NCI-H69 (cell line): ENCODE data around the gene HSPB6.
A peak's percentile ranks its signal among the peaks of the same experiment; 100 is the strongest.
"Not testable (repeated sequence)": the region's sequence is repeated elsewhere in the genome, so short reads cannot be mapped to it uniquely, and the experiment has no call there.

Source experiments
- DNase-seq: peaks from one replicate; lab custom pipeline; 2025; lab: John Stamatoyannopoulos, UW

HSPB6 gene

DNA sequence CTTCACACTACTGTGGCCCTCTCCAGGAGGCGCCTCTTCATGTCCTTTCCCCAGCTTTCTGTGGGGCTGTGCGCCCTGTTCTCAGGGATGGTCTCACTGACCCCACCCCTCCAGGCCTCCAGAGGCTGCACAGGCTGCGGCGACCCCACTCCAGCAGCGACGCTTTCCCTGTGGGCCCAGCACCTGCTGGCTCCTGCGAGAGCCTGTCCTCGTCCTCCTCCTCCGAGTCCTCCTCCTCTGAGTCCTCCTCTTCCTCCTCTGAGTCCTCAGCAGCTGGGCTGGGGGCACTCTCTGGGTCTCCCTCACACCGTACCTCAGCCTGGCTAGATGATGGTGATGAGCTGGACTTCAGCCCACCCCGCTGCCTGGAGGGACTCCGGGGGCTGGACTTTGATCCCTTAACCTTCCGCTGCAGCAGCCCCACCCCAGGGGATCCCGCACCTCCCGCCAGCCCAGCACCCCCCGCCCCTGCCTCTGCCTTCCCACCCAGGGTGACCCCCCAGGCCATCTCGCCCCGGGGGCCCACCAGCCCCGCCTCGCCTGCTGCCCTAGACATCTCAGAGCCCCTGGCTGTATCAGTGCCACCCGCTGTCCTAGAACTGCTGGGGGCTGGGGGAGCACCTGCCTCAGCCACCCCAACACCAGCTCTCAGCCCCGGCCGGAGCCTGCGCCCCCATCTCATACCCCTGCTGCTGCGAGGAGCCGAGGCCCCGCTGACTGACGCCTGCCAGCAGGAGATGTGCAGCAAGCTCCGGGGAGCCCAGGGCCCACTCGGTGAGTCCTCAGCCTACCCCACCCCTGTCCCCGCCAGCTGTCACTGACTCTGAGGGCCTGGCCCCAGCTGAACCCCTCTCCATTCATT is 29.7 kb upstream of the HSPB6 start:
- no peak for DNase-seq

DNA sequence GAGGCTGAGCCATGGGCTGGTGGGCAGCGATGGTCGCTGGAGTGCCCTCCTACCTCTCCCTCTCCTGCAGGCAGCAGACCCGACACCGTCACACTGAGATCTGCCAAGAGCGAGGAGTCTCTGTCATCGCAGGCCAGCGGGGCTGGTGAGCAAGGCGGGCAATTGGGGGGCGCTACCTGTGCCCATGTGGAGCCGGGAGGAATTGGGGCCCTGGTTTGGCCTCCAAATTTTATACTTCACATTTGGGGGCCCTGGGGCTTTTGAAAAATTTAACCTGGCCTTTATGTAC is 28.5 kb upstream of the HSPB6 start:
- DNase-seq: no peak

DNA sequence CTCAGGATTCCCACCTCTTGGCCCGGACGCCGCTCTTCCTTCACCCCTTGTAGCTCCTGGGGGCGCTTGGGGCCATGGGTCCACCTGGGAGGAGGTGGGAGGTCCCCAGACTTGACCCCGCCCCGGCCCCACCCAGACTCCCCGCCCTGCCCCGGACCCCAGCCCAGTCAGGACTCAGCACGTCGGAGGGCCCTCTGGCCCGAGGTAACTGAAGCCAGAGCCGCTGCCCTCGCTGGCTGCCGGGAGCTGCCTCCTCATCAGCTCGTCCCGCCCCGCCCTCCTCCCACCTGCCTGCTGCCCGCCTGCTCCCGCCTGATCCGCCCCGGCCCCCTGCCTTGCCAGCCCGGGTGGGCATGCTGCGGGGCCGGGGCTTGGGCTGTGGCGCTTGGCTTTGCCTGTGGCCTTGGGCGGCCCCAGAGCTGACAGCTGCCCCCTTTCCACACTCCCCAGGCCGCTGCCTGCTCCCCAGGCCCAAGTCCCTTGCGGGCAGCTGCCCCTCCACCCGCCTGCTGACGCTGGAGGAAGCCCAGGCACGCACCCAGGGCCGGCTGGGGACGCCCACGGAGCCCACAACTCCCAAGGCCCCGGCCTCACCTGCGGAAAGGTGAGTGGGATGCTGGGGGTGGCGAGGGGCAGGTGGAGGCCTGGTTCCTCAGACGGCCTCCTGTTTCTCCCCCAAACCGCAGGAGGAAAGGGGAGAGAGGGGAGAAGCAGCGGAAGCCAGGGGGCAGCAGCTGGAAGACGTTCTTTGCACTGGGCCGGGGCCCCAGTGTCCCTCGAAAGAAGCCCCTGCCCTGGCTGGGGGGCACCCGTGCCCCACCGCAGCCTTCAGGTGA is 27.9 kb upstream of the HSPB6 start:
- DNase-seq: no peak

DNA sequence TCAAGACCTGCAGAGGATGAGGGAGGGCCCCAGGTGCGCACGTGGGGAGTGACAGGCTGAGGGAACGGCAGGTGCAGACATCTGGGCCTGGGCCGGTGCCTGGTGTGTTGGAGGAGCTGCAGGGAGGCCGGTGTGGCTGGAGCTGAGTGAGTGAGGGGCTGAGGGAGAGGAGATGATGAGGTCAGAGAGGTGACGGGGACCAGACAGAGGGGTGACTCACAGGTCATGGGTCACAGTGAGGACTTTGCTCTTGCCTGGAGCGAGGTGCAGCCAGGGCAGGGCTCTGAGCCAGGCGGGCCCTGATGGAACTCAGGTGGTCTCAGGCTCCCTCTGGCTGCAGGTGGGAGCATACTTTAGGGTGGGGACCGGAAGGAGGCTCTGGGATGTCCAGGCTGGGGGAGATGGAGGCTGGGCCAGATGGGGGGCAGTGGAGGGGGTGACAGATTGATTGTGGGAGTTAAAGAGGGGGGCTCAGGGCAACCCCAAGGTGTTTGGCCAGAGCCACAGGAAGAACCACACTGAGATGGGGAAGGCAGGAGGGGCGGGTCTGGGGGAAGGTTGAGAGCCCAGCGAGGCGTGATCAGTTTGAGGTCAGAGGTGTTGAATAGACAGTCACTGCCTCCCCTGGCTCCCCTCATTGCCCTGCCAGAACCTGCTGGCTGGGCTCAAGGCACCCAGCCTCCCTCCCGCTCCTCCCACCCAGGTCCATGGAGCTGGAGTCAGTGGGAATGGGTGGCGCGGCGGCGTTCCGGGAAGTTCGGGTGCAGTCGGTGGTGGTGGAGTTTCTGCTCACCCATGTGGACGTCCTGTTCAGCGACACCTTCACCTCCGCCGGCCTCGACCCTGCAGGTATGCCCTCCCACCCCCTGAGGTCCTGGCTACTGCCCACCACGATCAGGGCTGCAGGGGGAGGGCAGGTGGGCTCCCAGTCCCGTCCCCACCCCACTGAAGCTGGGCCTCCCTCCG is 26.9 kb upstream of the HSPB6 start:
- no peak for DNase-seq

DNA sequence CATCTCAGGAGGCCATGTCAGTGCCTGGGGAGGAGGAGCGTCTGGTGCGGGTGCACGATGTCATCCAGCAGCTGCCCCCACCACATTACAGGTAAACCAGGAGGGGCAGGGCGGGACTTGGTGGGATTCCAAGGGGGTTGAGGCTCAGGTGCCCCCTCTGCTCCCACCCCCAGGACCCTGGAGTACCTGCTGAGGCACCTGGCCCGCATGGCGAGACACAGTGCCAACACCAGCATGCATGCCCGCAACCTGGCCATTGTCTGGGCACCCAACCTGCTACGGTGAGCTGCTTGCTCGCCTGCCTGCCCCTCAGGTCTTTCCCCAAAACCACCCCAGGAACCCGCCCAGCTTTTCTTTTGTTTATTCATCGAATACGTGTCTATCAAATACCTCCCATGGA is 25.8 kb upstream of the HSPB6 start:
- no peak for DNase-seq

DNA sequence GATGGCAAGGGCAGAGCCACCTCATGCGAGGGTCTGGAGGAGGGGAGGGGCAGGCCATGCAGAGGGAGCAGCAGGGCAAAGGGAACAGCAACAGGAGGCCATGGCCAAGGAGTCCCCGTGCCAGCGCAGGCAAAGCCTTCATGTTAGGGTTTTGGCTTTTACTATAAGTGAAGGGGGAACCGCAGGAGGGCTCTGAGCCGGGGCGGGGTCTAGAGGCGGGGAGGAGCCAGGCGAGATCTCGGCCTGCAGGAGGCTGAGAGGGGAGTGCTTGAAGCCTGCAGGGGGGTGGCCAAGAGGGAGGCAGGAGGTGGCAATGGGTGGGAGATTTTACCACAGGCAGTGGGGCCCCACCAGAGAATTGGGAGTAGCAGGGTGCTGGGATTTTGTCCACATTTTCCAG is 24.8 kb upstream of the HSPB6 start:
- DNase-seq: no peak

DNA sequence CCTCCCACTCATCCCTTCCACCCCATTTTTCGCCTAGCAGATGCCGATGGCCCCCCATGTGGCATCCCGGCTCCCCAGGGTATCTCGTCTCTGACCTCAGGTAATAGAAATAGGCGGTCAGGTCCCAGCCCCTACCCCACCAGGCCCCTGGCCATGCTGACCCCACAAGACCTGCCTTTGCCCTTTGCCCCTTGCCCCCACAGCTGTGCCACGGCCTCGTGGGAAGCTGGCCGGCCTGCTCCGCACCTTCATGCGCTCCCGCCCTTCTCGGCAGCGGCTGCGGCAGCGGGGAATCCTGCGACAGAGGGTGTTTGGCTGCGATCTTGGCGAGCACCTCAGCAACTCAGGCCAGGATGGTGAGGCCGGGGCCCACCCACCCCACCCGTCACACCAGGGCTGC is 23.9 kb upstream of the HSPB6 start:
- DNase-seq: no peak

DNA sequence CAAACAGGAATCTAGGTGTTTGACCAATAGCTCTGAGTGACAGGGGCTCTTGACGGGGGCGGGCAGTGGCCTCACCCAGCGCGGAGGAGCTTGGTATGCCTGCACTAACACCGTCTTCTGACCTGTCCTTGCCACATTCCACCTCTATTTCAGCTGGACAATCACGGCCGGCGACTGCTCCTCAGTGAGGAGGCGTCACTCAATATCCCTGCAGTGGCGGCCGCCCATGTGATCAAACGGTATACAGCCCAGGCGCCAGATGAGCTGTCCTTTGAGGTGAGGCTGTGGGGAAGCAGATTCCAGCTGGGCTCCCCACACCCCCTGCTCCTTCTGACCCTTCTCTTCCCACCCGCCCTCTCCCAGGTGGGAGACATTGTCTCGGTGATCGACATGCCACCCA is 23.2 kb upstream of the HSPB6 start:
- no peak for DNase-seq

DNA sequence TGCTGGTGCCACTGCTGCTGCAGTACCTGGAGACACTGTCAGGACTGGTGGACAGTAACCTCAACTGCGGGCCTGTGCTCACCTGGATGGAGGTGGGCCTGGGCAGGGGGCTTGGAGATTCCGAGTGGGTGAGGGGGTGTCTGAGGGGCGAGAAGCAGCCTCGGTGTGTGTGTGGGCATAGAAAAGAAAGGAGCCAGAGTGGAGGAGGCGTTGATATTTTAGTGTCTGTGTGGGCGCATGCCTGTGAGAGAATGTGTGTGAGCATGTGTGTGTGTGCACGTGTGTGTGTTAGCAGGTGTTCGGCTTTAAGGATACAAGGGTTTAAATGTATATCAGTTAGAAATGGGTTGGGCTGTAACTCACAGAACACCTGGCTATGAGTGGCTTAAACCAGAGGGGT is 22.2 kb upstream of the HSPB6 start:
- no peak for DNase-seq

DNA sequence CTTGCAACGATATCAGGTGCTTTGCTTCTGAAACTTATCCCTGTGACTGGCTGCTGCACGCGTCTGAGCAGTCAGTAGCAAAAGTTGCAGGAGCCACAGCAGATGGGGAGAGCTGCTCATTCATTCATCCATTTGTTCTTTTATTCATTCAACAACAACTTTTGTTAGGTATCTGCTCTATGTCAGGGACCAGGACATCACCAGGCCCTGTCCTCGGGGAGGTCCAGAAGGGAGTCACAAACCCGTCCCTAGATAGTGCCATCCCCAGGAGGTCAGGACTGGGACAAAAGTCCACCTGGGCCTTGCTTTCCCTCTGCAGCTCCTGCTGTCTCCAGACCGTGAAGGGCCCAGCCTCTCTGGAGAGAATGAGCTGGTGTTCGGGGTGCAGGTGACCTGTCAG is 21.1 kb upstream of the HSPB6 start:
- DNase-seq: no peak

DNA sequence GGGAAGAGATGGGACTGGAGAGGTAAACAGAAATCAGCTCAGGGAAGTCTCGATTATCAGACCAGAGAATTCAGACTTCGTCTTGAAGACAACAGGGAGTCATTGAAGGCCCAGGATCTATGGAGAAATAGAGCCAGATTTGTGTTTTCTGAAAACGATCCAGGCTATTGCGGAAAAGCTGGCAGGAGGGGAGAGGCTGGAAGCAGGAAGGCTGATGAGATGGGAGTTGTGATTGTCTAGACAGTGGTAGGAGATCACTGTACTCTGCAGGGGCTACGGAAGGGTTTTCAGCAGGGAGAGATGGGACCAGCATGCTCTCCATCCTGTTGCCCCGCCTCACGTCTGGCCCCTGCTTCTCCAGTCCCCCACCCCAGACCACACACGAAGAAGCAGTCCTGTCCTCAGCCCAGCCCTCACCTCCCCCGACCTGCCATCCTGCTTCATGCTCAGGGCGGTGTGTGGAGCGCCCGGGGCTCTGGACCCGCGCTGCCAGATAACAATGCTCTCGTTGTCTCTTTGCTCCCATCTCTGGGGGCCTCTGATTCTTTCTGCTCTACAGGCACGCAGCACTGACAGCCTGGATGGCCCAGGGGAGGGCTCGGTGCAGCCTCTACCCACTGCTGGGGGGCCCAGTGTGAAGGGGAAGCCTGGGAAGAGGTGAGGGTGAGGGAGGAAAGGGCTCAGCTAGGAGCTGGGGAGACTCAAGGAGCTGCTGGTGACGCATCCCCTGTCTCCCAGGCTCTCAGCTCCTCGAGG is 20.4 kb upstream of the HSPB6 start:
- DNase-seq: no peak

DNA sequence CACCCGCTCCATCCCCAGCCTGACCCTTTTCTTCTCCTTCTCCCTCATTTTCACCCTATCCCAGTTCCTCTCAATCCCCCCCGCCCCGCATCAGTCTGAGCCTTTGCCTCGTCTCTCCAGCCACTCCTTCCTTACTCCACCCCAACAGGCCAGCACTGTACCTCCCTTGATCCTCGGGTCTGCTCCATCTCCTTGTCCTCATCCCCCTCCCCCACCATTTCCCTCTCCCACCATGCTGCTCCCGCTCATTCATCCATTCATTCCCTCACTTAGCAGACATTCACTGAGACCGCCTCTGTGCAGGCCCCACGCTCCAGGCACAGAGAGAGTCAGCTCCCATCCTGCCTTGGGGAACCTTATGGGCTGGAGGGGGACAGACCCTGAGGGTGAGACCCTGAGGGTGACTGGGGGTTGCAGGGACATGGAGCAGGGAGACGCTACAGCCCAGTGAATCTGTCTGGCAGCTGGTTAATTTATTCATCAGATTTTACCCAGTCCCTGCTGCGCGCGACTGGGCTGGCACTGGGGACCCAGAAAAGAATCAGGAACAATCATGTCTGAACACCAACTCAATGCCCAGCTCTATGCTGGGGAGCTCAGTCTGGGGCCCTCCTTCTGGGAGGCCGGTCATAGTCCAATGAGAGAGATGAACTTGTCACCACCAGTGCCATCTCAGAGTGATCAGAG is 19.4 kb upstream of the HSPB6 start:
- DNase-seq: peak; percentile 40

DNA sequence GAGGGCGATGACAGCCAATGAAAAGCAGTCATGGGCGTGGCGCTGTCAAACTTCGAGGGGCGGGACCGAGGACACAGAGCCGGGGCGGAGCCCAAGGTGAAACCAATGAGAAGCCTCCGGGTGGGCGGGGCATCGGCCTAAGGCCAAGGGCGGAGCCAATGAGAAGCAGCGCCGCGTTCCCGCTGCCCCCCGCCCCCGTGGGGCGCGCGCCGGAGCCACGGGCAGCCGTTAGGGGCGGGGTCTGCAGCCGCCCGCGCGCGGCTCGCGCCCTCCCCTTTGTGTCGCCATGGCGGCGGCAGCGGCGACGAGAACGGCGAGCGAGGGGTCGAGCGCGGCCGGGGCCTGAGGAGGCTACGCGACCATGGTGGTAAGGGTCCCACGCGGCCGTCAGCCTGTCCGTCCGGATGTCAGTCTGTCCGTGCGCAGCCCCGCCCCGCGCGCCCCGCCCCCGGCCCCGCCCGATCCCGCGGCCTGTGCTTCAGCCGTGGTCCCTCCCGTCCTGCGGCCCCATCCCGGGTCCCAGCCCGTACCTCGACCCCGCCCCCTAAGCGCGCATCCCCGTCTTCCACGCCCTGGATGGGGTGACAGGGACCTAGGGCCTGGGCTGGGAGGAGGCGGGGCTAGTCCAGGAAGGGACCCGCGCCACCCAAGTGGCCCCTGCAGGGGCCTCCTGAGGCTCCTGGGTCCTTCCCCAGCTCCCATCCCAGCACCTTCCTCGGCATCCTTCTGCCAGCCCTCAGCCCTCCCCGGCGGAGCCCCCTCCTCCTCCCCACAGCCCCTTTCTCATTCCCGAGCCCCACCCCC is 18.7 kb upstream of the HSPB6 start, which contains the start of gene ARHGAP33:
Gene ARHGAP33, plus strand, starts transcription at position 267 of the 804 bp plus-strand sequence. Its CDS starts 95 bp downstream, at position 362.
- peak; percentile 100 for DNase-seq

DNA sequence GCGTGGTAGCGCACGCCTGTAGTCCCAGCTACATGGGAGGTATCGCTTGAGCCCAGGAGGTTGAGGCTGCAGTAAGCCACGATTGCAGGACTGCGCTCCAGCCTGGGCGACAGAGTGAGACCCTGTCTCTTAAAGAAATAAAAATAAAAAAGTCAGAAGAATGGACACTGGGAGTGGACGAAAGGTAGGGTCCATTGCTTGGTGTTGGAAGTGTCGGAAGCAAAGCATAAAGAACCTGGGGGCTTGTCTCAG is 18.1 kb upstream of the HSPB6 start:
- DNase-seq: no peak

DNA sequence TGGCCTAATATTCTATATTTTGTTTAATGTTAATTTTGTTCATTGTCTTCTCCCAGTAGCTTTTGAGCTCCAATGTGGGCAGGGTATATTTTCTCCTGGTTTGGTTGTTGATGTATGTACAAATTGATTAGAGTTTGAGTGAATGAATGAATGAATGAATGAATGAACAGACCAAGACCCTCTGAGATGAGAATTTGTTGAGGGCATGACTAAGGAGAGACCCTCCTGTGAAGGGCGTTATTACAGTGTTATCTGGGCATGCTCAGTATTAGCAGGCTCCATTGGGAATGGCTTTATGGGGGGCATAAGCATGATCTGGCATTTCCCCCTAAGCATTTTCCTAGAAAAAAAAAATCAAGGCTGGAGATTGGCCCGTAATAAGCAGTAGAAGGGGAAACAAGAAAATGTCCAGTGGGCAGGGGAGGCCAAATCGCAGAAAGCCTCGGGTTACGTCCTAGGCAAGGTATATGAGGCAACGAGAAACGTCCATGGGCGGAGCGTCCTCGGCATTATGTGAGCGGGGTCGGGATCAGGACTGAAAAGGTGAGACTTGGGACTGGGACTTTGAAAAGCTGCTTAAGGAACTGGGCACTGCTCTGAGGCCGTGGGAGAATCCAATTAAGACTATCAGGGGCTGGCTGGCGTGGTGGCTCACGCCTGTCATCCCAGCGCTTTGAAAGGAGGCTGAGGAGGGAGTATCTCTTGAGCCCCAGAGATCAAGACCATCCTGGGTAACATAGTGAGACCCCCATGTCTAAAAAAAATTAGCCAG is 17.6 kb upstream of the HSPB6 start:
- DNase-seq: peak; percentile 76

DNA sequence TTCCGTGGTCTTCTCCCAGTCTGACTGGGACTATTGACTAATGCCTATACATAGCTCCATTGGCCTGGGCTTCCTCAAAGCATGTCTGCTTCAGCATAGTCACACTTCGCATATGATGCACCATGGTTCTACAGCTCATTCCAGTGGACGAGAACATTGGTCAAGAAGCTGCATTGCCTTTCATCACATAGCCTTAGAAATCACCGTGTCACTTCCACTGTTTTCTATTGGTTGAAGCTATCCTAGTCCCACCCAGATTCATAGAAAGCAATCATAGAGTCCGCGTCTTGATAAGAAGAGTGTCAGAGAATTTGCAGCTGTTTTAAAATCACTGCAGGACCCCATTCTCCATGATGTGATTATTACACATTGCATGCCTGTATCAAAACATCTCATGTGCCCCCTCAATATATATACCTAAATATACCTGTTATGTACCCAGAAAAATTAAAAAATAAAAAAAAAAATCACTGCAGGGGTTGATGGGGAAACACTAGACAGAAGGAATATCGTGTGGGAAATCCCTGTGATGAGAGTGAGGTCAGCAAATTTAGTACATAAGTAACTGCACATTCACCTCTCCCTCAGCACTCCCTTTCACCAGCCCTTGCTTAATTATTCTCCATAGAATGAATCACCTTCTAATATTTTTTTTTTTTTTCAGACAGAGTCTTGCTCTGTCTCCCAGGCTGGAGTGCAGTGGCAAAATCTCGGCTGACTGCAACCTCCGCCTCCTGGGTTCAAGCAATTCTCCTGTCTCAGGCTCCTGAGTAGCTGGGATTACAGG is 16.4 kb upstream of the HSPB6 start:
- peak; percentile 31 for DNase-seq

DNA sequence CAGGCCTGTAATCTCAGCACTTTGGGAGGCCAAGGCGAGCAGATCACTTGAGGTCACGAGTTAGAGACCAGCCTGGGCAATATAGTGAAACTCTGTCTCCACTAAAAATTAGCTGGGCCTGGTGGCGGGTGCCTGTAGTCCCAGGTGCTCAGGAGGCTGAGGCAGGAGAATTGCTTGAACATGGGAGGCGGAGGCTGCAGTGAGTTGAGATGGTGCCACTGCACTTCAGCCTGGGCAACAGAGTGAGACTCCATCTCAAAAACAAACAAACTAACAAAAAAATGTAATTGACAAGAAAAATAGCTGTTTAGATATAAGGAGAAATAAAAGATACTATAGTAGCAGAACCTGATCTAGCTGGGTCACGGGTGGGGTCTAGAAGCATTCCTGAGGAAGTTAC is 15.5 kb upstream of the HSPB6 start:
- DNase-seq: not testable (repeated sequence)

DNA sequence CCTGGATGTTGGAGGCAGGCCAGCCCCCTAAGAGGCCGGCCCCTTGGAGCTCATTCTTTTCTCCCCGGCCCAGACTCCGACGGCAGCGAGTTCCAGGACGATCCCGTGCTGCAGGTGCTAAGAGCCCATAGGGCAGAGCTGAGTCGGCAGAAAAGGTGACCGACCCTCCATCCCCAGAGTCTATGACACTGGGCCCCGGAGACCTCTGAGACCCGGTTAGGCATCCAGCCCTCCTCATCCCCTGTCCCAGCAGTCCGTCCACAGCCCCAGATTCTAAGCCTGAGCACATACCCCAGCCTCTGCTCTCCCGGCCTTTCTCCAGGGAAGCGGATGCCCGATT is 11.2 kb upstream of the HSPB6 start:
- no peak for DNase-seq
